ENCODE data around the gene HIPK1. TPM values are rescaled to one million over a fixed set of nuclear protein-coding genes. Genes with fewer than 3 reads are reported as not detected.

HIPK1 gene
- total RNA-seq, 2 donors from 2014 or later = 59.4 to 72.0 TPM

GRCh38 chr1:113905435-113905861, 23.7 kb upstream of the HIPK1 start:
- ATAC-seq (peak in 1 of 2 donors; percentile 1), DNase-seq (peak; percentile 44)
- intact Hi-C loops (cut with DNase I) = loop anchor here in 1 of 2 donors (1.0 kb wide), 1 partner anchor 24 kb away; the partner anchor contains the start of gene HIPK1

GRCh38 chr1:113912594-113913311, 16.4 kb upstream of the HIPK1 start:
- peak; percentile 41 for DNase-seq
- ATAC-seq = peak; percentile 92 to 95
- intact Hi-C loops (cut with DNase I) = loop anchor here in 1 of 2 donors (2.0 to 5.0 kb wide), 2 partner anchors 16 to 75 kb away; partner anchors contain the start of gene HIPK1

GRCh38 chr1:113913312-113913668, 15.8 kb upstream of the HIPK1 start:
- intact Hi-C loops (cut with DNase I) = loop anchor here in 1 of 2 donors (2.0 to 5.0 kb wide), 2 partner anchors 16 to 76 kb away; partner anchors contain the start of gene HIPK1
- DNase-seq = no peak
- peak in 1 of 2 donors; percentile 28 for ATAC-seq

GRCh38 chr1:113913887-113914664, 15.0 kb upstream of the HIPK1 start:
- intact Hi-C loops (cut with DNase I) = loop anchor here in 1 of 2 donors (2.0 to 5.0 kb wide), 2 partner anchors 15 to 77 kb away; partner anchors contain the start of gene HIPK1
- DNase-seq (no peak), ATAC-seq (no peak)

GRCh38 chr1:113916974-113917373, 12.2 kb upstream of the HIPK1 start:
- ATAC-seq (no peak), DNase-seq (no peak)
- intact Hi-C loops (cut with DNase I) = no loop called here

- ATAC-seq = no peak
- intact Hi-C loops (cut with DNase I) = no loop called here
- no peak for DNase-seq
These were observed 11.6 kb upstream of the HIPK1 start for GRCh38 chr1:113917400-113918082.

GRCh38 chr1:113918243-113918642, 10.9 kb upstream of the HIPK1 start:
- intact Hi-C loops (cut with DNase I) = no loop called here
- ATAC-seq (no peak), DNase-seq (no peak)

GRCh38 chr1:113922957-113923356, 6.2 kb upstream of the HIPK1 start:
- intact Hi-C loops (cut with DNase I) = no loop called here
- ATAC-seq = no peak

GRCh38 chr1:113924473-113924872, 4.7 kb upstream of the HIPK1 start:
- intact Hi-C loops (cut with DNase I) = no loop called here
- no peak for DNase-seq
- ATAC-seq = no peak

More at GRCh38 chr1:113922957-113923356, 6.2 kb upstream of the HIPK1 start:
- no peak for DNase-seq

- intact Hi-C loops (cut with DNase I) = loop anchor here in 1 of 2 donors (2.0 kb wide), 1 partner anchor 16 kb away; no protein-coding TSS in a partner anchor
- DNase-seq (no peak), ATAC-seq (peak in 1 of 2 donors; percentile 17)
These were observed 765 bp upstream of the HIPK1 start for GRCh38 chr1:113928187-113928930.

- intact Hi-C loops (cut with DNase I) = loop anchor here in 1 of 2 donors (1.0 to 2.0 kb wide), 2 partner anchors 17 to 25 kb away; partner anchors contain the start of gene DCLRE1B
- DNase-seq (peak; percentile 43), ATAC-seq (peak; percentile 59 to 61)
These were observed 800 bp downstream of the HIPK1 start for GRCh38 chr1:113929750-113930498.

GRCh38 chr1:113930499-113931161, 1.5 kb downstream of the HIPK1 start:
- intact Hi-C loops (cut with DNase I) = no loop called here
- ATAC-seq = peak in 1 of 2 donors; percentile 11
- DNase-seq = no peak

- DNase-seq = no peak
- intact Hi-C loops (cut with DNase I) = no loop called here
- ATAC-seq = no peak
These were observed 2.3 kb downstream of the HIPK1 start for GRCh38 chr1:113931451-113931851.

- ATAC-seq (no peak), DNase-seq (no peak)
- intact Hi-C loops (cut with DNase I) = no loop called here
These were observed 4.9 kb downstream of the HIPK1 start for GRCh38 chr1:113934006-113934405.

- intact Hi-C loops (cut with DNase I) = no loop called here
- ATAC-seq (no peak), DNase-seq (no peak)
These were observed 5.5 kb downstream of the HIPK1 start for GRCh38 chr1:113934511-113935055.

- intact Hi-C loops (cut with DNase I) = no loop called here
- DNase-seq = no peak
- no peak for ATAC-seq
These were observed 6.1 kb downstream of the HIPK1 start for GRCh38 chr1:113935176-113935575.

GRCh38 chr1:113935970-113936369, 6.8 kb downstream of the HIPK1 start:
- intact Hi-C loops (cut with DNase I) = no loop called here
- DNase-seq = no peak
- ATAC-seq = no peak
